ENCODE data around the gene PAPLN. TPM values are rescaled to one million over a fixed set of nuclear protein-coding genes. Genes with fewer than 3 reads are reported as not detected.
A peak's percentile ranks its signal among the peaks of the same experiment; 100 is the strongest.

PAPLN gene
- total and polyA plus RNA-seq, 2 of the 8 experiments (the other 6 are each of a cell fraction or from before 2014, with no cell fraction given): 14.8 to 25.6 TPM

GRCh38 chr14:73261520-73262426 lies 24.5 kb downstream of the PAPLN start:
- H2BK120ac ChIP-seq (replicated peaks; ENCODE audit: low read depth, low read length): no peak overlapping the region
- no peaks in the 10 kb centered on the region for H3K79me1 ChIP-seq (ENCODE audit: low read depth, low read length)
- no peak overlapping the region for H3K23ac ChIP-seq (ENCODE audit: insufficient read length)
- H3K4me3 ChIP-seq (ENCODE audit: extremely low read depth in 1 of 4, insufficient read depth in 2 of 4, low read depth in 3 of 4, low read length in 4 of 4): no peak overlapping the region
- ChIA-PET CTCF (ENCODE audit: partially characterized antibody) (interaction anchor here (0.9 to 2.3 kb wide), 4 partner anchors 13 to 30 kb away, joined by 3 to 15 read pairs (median 5); no protein-coding TSS in a partner anchor), POLR2A (ENCODE audit: partially characterized antibody) (interaction anchor here (0.8 to 1.6 kb wide), 3 partner anchors 9 to 197 kb away, joined by 3 to 5 read pairs (median 4); partner anchors contain the start of gene NUMB)
- no peak overlapping the region for H3K27ac ChIP-seq (ENCODE audit: low read depth, low read length)
- no peak overlapping the region for H2BK20ac ChIP-seq (ENCODE audit: low read length)
- H3K36me3 ChIP-seq (ENCODE audit: control insufficient read depth in 2 of 4, insufficient read depth in 4 of 4, low read length in 3 of 4): peaks cover 0 to 26% (median 10%) of the 10 kb centered on the region in 4 experiments; a peak in 6 of 8 replicates
- no peak overlapping the region for H4K8ac ChIP-seq (ENCODE audit: extremely low read depth, insufficient read depth, low read length)
- no peak overlapping the region for H3K4me2 ChIP-seq (ENCODE audit: insufficient read depth in 1 of 2, low read depth in 2 of 2, low read length in 2 of 2)
- H3K23me2 ChIP-seq (ENCODE audit: low read depth, low read length): no peaks in the 10 kb centered on the region
- no peaks in the 10 kb centered on the region for H3K27me3 ChIP-seq (replicated peaks in 1 of 4; ENCODE audit: control insufficient read depth in 3 of 4, extremely low read depth in 1 of 4, insufficient read depth in 3 of 4, low read length in 3 of 4)
- no peak overlapping the region for H3K18ac ChIP-seq (ENCODE audit: extremely low read depth, low read length)
- no peak overlapping the region for H2AFZ ChIP-seq (ENCODE audit: low read length)
- H2BK15ac ChIP-seq (ENCODE audit: low read length): no peak overlapping the region
- WGBS, 2 experiments (ENCODE audit: extremely low coverage in 1 of 2, insufficient coverage in 1 of 2, insufficient read length in 1 of 2, insufficient replicate concordance in 2 of 2, low coverage in 1 of 2, low lambda C conversion rate in 2 of 2, missing lambda C conversion rate in 1 of 2): 88% methylated on average over 14 of the region's 15 CpGs; no CpG with 5 or more reads in 1 of the 2 experiments
- TF ChIP-seq TEAD4 (IDR thresholded peaks at IDR 0.05; ENCODE audit: low read depth, low read length): peak; percentile 51; the same call in 1 of the 2 replicates
- TF ChIP-seq FOSL1 (IDR thresholded peaks at IDR 0.05; ENCODE audit: insufficient read depth, low read depth, low read length): no peak
- H4K5ac ChIP-seq (ENCODE audit: insufficient read length, low read depth, low read length): no peak overlapping the region
- H3K9me3 ChIP-seq (ENCODE audit: insufficient read depth in 2 of 2, low read depth in 1 of 2, low read length in 1 of 2): no peaks in the 10 kb centered on the region
- no peak overlapping the region for H3K4ac ChIP-seq (replicated peaks; ENCODE audit: insufficient read length, low read depth, low read length)
- H3K9ac ChIP-seq (replicated peaks in 1 of 4; ENCODE audit: extremely low read depth in 1 of 4, low read depth in 3 of 4, low read length in 3 of 4): no peak overlapping the region
- H3K79me2 ChIP-seq (ENCODE audit: control insufficient read depth in 1 of 2, insufficient read depth in 2 of 2, low read length in 2 of 2): no peaks in the 10 kb centered on the region
- DNase-seq (ENCODE audit: low read depth in 1 of 2, low spot score in 2 of 2) (no peak), FAIRE-seq (no peak)
- H2BK5ac ChIP-seq (ENCODE audit: low read depth, low read length): no peak overlapping the region
- no peak overlapping the region for H2BK12ac ChIP-seq (ENCODE audit: low read depth, low read length)
- no peak overlapping the region for H4K91ac ChIP-seq (replicated peaks; ENCODE audit: insufficient read length, low read length)
- H3K14ac ChIP-seq (ENCODE audit: insufficient read length): no peak overlapping the region
- no peak overlapping the region for H2AK5ac ChIP-seq (ENCODE audit: low read depth, low read length)
- no peak overlapping the region for H3K56ac ChIP-seq (replicated peaks; ENCODE audit: insufficient read length, low read depth, low read length)
- H3K4me1 ChIP-seq (replicated peaks in 1 of 4; ENCODE audit: control insufficient read depth in 3 of 4, insufficient read depth in 4 of 4, low read length in 3 of 4): no peaks in the 10 kb centered on the region; a peak in 2 of 7 replicates
- peaks cover 0 to 4% of the 10 kb centered on the region in 2 experiments for H4K20me1 ChIP-seq (replicated peaks in 1 of 2; ENCODE audit: control insufficient read depth in 1 of 2, insufficient read depth in 2 of 2, low read length in 2 of 2)

All from H1 (cell line).